GM13977 (cell line): Measurements from ENCODE around the gene WNK1.
"Not testable (repeated sequence)": the region's sequence is repeated elsewhere in the genome, so short reads cannot be mapped to it uniquely, and the experiment has no call there.

Experiments used
- DNase-seq: peaks from one replicate; pipeline ENCODE4 v3.0.0; 2012; ENCODE audit warnings: low spot score
- CTCF ChIP-seq: IDR thresholded peaks from 2 replicates; pipeline ENCODE4 v1.5.1; 2012; ENCODE audit warnings: mild to moderate bottlenecking, control low read depth; ENCODE audit not compliant: insufficient read depth; ENCODE audit errors: extremely low read depth, missing control alignments
- in situ Hi-C: fragments of 300-500 bp; cut with MboI; formaldehyde crosslinking; loops from one replicate; pipeline ENCODE4 v1.12.0; 2022; ENCODE audit warnings: low sequenced_read_pairs, low pct_unique_long_range_greater_than_20kb, mixed read lengths, inconsistent platforms; ENCODE audit not compliant: unreplicated experiment

The WNK1 gene

GRCh38 chr12:778615-779014 lies 26.2 kb downstream of the WNK1 start:
- in situ Hi-C loops = no loop called here
- no peak for TF ChIP-seq CTCF
- no peak for DNase-seq

GRCh38 chr12:779745-780734 lies 27.7 kb downstream of the WNK1 start:
- no peak for DNase-seq
- in situ Hi-C loops = no loop called here
- no peak for TF ChIP-seq CTCF

- no peak for DNase-seq
- no peak for TF ChIP-seq CTCF
- in situ Hi-C loops = no loop called here
Measured at GRCh38 chr12:780750-781379, 28.5 kb downstream of the WNK1 start.

GRCh38 chr12:785706-786105 lies 33.3 kb downstream of the WNK1 start:
- no peak for TF ChIP-seq CTCF
- in situ Hi-C loops = no loop called here
- DNase-seq = no peak

- TF ChIP-seq CTCF = no peak
- in situ Hi-C loops = no loop called here
- no peak for DNase-seq
Measured at GRCh38 chr12:788288-788687, 35.9 kb downstream of the WNK1 start.

GRCh38 chr12:788762-789161 lies 36.4 kb downstream of the WNK1 start:
- in situ Hi-C loops, DNase-seq: not testable (repeated sequence)
